Testis (tissue), 3 donors: ENCODE measurements around the gene SSRP1. TPM values are rescaled to one million over a fixed set of nuclear protein-coding genes. Genes with fewer than 3 reads are reported as not detected.

ENCODE experiments used
- DNase-seq: peaks from one replicate; pipeline ENCODE4 v3.0.0-alpha.2; 2019
- H3K27ac ChIP-seq, 2 donors: fragments of 200-600 bp; sonication (generic); one replicate each; pipeline ENCODE4 v1.5.1; 2019
- H3K27me3 ChIP-seq: fragments of 200-600 bp; sonication (generic); one replicate; pipeline ENCODE4 v1.5.1; 2019
- H3K36me3 ChIP-seq: fragments of 200-600 bp; sonication (generic); one replicate; pipeline ENCODE4 v1.5.1; 2017; ENCODE audit warnings: low read depth; ENCODE audit errors: missing control alignments
- H3K4me1 ChIP-seq: fragments of 200-600 bp; sonication (generic); one replicate; pipeline ENCODE4 v1.5.1; 2019
- H3K4me3 ChIP-seq, 2 donors: fragments of 200-600 bp; sonication (generic); one replicate each; pipeline ENCODE4 v1.5.1; 2017 to 2019
- H3K9me3 ChIP-seq: fragments of 200-600 bp; sonication (generic); one replicate; pipeline ENCODE4 v1.5.1; 2017
- POLR2A ChIP-seq: fragments of 450-650 bp; IDR thresholded peaks from one replicate; pipeline ENCODE4 v1.6.1; 2017; ENCODE audit warnings: antibody characterized with exemption, mild to moderate bottlenecking, moderate library complexity
- WGBS, 2 donors: methylation state at CpG; one replicate each; pipeline ENCODE4 v1.1.5; 2018; 5-methylcytosine and 5-hydroxymethylcytosine counted together
- intact Hi-C: fragments of 100-400 bp; cut with DNase I; formaldehyde crosslinking; loops from one replicate; pipeline ENCODE4 v1.15.1; 2023; ENCODE audit warnings: low total_unique reads
- polyA plus RNA-seq: library from polyadenylated mRNA; stranded (reverse); fragments of 350-450 nt; fragmentation: Illumina TruSeq; extraction: RNeasy Lipid Tissue Mini Kit (QIAGEN cat#74804); gene quantifications from one replicate; pipeline ENCODE4 v1.2.3, GENCODE V29; 2014; ENCODE audit warnings: low read depth, low replicate concordance; ENCODE audit not compliant: insufficient read depth
- total RNA-seq, 2 donors: library from RNA; depleted of rRNA; stranded (reverse); fragments of >200 nt; gene quantifications; one replicate each; pipeline ENCODE4 v1.2.3, GENCODE V29; 2016
- TF ChIP-seq, protein P1 (sequence below), 3 experiments: fragments of 450-650 bp in 2 of 3; fragments of 200-600 bp in 1 of 3; sonication (generic) in 1 of 3; IDR thresholded peaks; one replicate each; pipeline ENCODE4 v1.5.1; 2016 to 2019; ENCODE audit warnings: antibody characterized with exemption in 3 of 3, mild to moderate bottlenecking in 2 of 3, moderate library complexity in 1 of 3

The SSRP1 gene
- total and polyA plus RNA-seq, 3 donors from 2014 or later = 89.1 to 111 (median 104) TPM

- Histone ChIP-seq H3K36me3 (no peaks in the 10 kb centered on the region), H3K4me3 (no peak overlapping the region), H3K27me3 (no peaks in the 10 kb centered on the region), H3K27ac (no peak overlapping the region), H3K9me3 (no peaks in the 10 kb centered on the region), H3K4me1 (peaks cover 43% of the 10 kb centered on the region)
- no peak for TF ChIP-seq POLR2A
- TF ChIP-seq, protein P1, sequence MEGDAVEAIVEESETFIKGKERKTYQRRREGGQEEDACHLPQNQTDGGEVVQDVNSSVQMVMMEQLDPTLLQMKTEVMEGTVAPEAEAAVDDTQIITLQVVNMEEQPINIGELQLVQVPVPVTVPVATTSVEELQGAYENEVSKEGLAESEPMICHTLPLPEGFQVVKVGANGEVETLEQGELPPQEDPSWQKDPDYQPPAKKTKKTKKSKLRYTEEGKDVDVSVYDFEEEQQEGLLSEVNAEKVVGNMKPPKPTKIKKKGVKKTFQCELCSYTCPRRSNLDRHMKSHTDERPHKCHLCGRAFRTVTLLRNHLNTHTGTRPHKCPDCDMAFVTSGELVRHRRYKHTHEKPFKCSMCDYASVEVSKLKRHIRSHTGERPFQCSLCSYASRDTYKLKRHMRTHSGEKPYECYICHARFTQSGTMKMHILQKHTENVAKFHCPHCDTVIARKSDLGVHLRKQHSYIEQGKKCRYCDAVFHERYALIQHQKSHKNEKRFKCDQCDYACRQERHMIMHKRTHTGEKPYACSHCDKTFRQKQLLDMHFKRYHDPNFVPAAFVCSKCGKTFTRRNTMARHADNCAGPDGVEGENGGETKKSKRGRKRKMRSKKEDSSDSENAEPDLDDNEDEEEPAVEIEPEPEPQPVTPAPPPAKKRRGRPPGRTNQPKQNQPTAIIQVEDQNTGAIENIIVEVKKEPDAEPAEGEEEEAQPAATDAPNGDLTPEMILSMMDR (IDR thresholded peaks at IDR 0.05) = no peak
- WGBS, 2 donors = 53 to 61% methylated on average over 8 of the region's 8 CpGs
- intact Hi-C loops = no loop called here
- no peak for DNase-seq
Measured at GRCh38 chr11:57305523-57305922, 30.2 kb downstream of the SSRP1 start.

- Histone ChIP-seq H3K27ac (no peak overlapping the region), H3K4me3 (no peak overlapping the region), H3K9me3 (no peaks in the 10 kb centered on the region), H3K4me1 (peaks cover 34% of the 10 kb centered on the region), H3K36me3 (no peaks in the 10 kb centered on the region), H3K27me3 (no peaks in the 10 kb centered on the region)
- TF ChIP-seq POLR2A = no peak
- TF ChIP-seq, protein P1 (IDR thresholded peaks at IDR 0.05) = no peak
- 81 to 84% methylated on average over 4 to 8 of the region's 8 CpGs for WGBS, 2 donors
- no peak for DNase-seq
- intact Hi-C loops = no loop called here
Measured at GRCh38 chr11:57303990-57304579, 31.6 kb downstream of the SSRP1 start.

DNA sequence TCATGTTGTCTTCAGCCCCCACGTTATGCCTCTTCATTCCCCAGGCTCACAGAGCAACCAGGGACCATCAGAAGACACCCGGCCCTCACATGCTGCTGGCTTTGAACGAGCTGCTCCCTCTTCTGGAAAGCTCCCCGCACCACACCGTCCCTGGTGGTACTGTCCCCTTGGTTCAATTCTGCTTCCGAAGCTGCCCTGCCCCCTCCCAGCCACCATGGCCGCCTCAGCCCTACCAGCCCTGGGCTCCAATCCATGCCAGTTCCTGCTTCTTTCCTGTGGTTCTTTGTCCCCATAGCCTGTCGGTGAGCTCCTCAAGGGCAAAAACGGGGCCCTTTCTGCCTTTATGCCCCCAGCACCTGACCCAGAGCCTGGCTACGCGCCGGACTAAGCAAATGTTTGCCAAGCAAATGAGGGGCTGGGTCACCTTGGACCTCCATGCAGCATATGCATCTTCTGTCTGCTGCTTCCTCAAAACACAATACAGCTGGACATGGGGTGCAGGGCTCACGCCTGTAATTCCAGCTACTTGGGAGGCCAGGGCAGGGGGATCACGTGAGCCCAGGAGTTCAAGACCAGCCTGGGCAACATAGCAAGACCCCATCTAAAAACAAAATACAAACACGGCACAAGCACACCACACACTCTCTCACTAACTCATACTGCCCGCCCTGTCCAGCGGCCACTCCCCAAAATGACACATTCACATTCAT lies 32.3 kb downstream of the SSRP1 start:
- no peak for TF ChIP-seq POLR2A
- peaks cover 34% of the 10 kb centered on the region for H3K4me1 ChIP-seq

GRCh38 chr11:57302489-57302888 lies 33.2 kb downstream of the SSRP1 start:
- TF ChIP-seq, protein P1 (IDR thresholded peaks at IDR 0.05) = no peak
- no peak for TF ChIP-seq POLR2A
- Histone ChIP-seq H3K4me3 (no peak overlapping the region), H3K9me3 (no peaks in the 10 kb centered on the region), H3K4me1 (peaks cover 30% of the 10 kb centered on the region), H3K27ac (no peak overlapping the region), H3K36me3 (no peaks in the 10 kb centered on the region), H3K27me3 (no peaks in the 10 kb centered on the region)
- WGBS, 2 donors = 98 to 99% methylated on average over 15 of the region's 15 CpGs
- intact Hi-C loops = no loop called here
- no peak for DNase-seq

More for the DNA sequence above, 32.3 kb downstream of the SSRP1 start:
- H3K27ac ChIP-seq = no peak overlapping the region
- DNase-seq = no peak
- no peaks in the 10 kb centered on the region for H3K9me3 ChIP-seq
- no peak overlapping the region for H3K4me3 ChIP-seq
- no peaks in the 10 kb centered on the region for H3K27me3 ChIP-seq
- intact Hi-C loops = no loop called here
- WGBS, 2 donors = 88 to 90% methylated on average over 9 to 17 of the region's 17 CpGs
- H3K36me3 ChIP-seq = no peaks in the 10 kb centered on the region

DNA sequence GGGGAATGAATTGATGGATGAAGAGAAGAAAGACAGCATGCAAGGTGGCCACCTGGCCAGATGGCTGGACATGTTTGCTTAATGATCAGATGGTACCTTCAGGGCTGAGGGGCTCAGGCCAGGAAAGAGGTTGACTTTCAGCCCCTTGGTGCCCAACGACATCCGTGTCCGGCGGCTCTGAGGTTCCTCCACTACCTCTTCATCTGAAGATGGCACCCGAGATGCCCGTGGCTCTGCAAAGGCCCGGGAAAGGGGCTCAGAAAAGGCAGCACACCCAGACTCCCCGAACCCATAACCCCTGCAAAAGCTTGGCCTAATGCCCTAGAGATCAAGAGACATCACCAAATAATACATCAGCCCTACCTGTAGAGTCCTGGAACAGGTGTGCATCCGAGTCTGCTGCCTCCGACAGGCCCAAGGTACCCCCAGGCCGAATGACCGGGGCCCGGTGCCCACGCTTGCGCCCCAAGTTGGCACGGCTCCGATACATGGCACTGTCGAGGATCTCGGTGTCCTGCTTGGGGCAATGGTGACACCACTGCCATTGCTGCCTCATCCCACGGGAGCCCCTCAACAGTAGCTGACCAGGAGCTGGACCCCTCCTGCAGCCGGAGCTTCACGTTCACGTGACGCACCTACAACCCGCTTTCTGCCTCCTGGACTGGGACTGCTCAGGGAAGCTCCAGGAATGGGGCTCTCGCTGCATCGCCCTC lies 33.8 kb downstream of the SSRP1 start:
- no peaks in the 10 kb centered on the region for H3K9me3 ChIP-seq
- H3K4me3 ChIP-seq = no peak overlapping the region
- H3K4me1 ChIP-seq = peaks cover 24% of the 10 kb centered on the region
- 92 to 98% methylated on average over 7 to 27 of the region's 27 CpGs for WGBS, 2 donors
- no peak for DNase-seq
- no peaks in the 10 kb centered on the region for H3K27me3 ChIP-seq
- no peaks in the 10 kb centered on the region for H3K36me3 ChIP-seq
- TF ChIP-seq, protein P1 (IDR thresholded peaks at IDR 0.05) = no peak
- no peak for TF ChIP-seq POLR2A
- H3K27ac ChIP-seq = no peak overlapping the region
- intact Hi-C loops = no loop called here
